ENCODE measurements around the gene KLHDC7B.

The KLHDC7B gene

DNA sequence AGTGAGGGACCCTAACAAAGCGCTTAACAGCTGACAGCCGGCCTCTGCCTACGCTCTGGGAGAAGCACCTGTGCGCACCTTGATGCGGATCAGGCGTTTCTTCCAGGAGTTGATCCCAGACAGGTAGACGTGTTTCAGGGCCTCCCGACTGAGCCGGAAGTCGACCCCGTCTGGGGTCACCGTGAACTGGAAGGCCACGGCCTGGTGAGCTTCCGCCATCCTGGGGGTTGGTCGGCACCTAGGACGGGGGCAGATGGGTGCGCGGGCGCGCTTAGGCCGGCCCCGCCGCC, 31.9 kb downstream of the KLHDC7B start:
- no peak for TF ChIP-seq CTCF (IDR thresholded peaks at IDR 0.05; ENCODE audit: insufficient read depth, low read length, missing control alignments)
- no peak for DNase-seq (ENCODE audit: low read depth, low spot score)
- no peak overlapping the region for H3K4me3 ChIP-seq (ENCODE audit: low read depth, low read length)
- ChIA-PET CTCF (interaction anchor here (0.9 to 8.8 kb wide), 3 partner anchors 13 to 115 kb away, joined by 4 to 124 read pairs (median 36); partner anchors contain the start of gene SYCE3), POLR2A (interaction anchor here (0.9 kb wide), 1 partner anchor 50 kb away, joined by 3 read pairs; no protein-coding TSS in a partner anchor)

DNA sequence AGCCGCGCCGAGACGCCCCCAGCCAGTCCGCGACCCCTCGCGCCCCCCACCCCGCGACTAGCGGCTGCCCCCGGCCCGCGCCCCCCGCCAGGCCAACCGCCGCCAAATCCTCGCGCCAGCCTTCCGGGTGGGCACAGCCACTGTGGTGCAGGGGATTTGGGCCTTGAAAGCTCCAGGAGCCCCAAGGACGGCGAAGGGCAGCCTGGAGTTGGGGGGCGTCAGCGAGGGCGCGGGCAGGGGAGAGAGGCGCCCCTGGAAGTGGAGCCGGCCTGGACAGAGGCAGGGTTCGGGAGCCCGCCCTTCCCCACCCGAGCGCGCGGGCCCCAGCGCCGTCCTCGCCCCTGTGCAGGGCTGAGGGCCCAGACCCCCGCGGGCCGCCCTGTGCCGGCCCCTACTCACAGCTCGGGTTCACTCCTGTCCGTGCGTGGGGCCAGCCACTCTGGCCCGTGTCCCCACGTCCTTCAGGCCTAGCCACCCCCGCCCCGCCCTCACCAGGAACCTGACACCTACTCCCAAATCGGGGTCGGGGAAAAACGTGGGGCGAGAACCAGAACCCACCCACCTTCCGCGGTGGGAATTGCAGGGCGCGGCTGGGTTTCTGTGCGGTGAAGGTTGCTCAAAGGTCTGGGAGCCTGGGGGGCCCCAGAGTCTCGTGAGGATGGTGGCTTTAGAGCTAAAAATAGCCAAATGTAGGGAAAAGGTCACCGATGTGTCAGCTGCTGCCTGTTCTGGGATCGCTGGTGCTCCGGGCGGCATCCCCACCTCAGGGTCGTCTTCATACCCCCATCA, 32.5 kb downstream of the KLHDC7B start, which contains the start of gene CPT1B:
CPT1B (minus strand) TSS at position 441 of the 789 bp plus-strand sequence. CDS start 512 bp downstream, outside the sequence.
- DNase-seq (ENCODE audit: low read depth, low spot score): no peak
- CTCF ChIA-PET: interaction anchor here (0.6 to 8.8 kb wide), 7 partner anchors 9 to 115 kb away, joined by 3 to 124 read pairs (median 4); partner anchors contain the start of gene SYCE3
- TF ChIP-seq CTCF (IDR thresholded peaks at IDR 0.05; ENCODE audit: insufficient read depth, low read length, missing control alignments): no peak
- H3K4me3 ChIP-seq (ENCODE audit: low read depth, low read length): no peak within 1 kb of the TSS
- POLR2A ChIA-PET: no interaction called here

DNA sequence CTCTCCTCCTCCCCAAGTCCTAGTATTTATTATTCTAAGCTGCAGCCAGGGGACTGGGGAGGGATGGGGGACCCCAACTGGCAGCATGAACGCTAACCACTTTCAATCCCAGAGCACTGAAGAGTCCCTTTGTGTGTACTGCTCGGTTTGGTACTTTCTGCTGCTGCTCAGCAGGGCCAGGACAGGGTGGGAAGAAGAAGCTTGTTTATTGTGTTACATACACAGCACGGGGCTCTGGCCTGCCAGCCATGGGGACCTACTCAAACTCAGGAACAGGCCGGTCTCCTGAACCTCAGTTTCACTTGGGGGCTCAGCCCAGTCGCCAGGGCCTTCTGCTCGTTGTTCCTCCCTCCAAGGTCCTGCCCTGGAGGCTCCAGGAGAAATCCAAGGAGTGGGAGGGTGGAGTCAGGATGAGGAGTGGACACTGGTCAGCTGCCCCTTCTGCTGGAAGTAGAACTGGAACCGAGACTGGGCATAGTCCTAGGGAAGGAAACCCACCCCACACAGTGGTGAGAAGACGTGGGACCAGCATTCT, 33.1 kb downstream of the KLHDC7B start:
- ChIA-PET CTCF (interaction anchor here (0.6 to 8.8 kb wide), 6 partner anchors 9 to 112 kb away, joined by 3 to 124 read pairs (median 4); partner anchors contain the start of gene SYCE3), POLR2A (no interaction called here)
- no peak for TF ChIP-seq CTCF (IDR thresholded peaks at IDR 0.05; ENCODE audit: insufficient read depth, low read length, missing control alignments)
- no peak overlapping the region for H3K4me3 ChIP-seq (ENCODE audit: low read depth, low read length)
- no peak for DNase-seq (ENCODE audit: low read depth, low spot score)

GRCh38 chr22:50579752-50580151, 34.1 kb downstream of the KLHDC7B start:
- TF ChIP-seq CTCF (IDR thresholded peaks at IDR 0.05; ENCODE audit: insufficient read depth, low read length, missing control alignments): no peak
- POLR2A ChIA-PET: no interaction called here
- DNase-seq (ENCODE audit: low read depth, low spot score): no peak
- CTCF ChIA-PET: no interaction called here
- H3K4me3 ChIP-seq (ENCODE audit: low read depth, low read length): no peak overlapping the region

DNA sequence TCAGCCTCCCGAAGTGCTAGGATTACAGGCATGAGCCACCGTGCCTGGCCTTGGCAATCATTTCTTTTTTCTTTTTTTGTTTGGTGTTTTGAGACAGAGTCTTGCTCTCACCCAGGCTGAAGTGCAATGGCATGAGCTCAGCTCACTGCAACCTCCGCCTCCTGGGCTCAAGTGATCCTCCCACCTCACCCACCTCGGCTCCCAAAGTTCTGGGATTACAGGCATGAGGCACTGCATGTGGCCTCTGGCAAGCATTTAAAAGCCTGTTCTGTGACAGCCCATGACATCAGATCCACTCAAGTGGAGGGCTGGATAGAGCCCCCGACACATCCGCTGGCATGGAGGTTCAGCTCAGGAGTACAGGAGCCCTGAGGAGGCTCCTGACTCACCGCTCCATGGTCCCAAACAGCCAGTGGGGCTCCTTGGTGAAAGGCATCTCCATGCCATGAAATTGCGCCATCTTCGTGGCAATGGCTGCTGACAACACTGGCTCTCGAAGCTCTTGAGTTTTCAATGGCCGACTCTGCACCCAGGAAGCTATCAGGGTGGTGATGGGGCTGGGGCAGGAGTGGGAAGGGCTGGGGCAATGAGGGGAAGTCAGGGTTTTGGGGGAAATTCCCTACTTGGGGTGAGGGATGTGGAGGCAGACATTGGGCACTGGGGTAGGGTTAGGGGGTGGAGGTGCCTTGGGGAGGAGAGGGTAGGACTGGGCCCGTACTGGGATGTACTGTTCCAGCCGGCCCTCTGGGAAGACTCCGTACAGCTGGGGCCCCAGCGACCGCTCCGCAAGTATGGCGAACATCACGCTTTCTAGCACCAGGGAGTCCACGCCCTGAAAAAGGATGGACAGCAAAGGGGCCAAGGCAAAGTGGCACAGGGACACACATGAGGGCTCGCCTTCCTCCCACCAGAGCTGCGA, 35.6 kb downstream of the KLHDC7B start:
- CTCF ChIA-PET: interaction anchor here (1.1 to 4.8 kb wide), 4 partner anchors 18 to 115 kb away, joined by 3 to 21 read pairs (median 5); partner anchors contain the start of genes SCO2 and SYCE3

More for the DNA sequence above, 35.6 kb downstream of the KLHDC7B start:
- peak overlapping the region; percentile 87 for H3K4me3 ChIP-seq (ENCODE audit: low read depth, low read length)
- no peak for TF ChIP-seq CTCF (IDR thresholded peaks at IDR 0.05; ENCODE audit: insufficient read depth, low read length, missing control alignments)
- POLR2A ChIA-PET: interaction anchor here (0.9 to 1.5 kb wide), 2 partner anchors 36 to 42 kb away, joined by 3 to 5 read pairs; no protein-coding TSS in a partner anchor
- DNase-seq (ENCODE audit: low read depth, low spot score): no peak

Measured in AG04449 (cell line).